NCI-H1436 (cell line): ENCODE data around the gene RIPOR1.
A peak's percentile ranks its signal among the peaks of the same experiment; 100 is the strongest.

Source experiments
- DNase-seq: peaks from one replicate; lab custom pipeline; 2025; lab: John Stamatoyannopoulos, UW

Gene RIPOR1

DNA sequence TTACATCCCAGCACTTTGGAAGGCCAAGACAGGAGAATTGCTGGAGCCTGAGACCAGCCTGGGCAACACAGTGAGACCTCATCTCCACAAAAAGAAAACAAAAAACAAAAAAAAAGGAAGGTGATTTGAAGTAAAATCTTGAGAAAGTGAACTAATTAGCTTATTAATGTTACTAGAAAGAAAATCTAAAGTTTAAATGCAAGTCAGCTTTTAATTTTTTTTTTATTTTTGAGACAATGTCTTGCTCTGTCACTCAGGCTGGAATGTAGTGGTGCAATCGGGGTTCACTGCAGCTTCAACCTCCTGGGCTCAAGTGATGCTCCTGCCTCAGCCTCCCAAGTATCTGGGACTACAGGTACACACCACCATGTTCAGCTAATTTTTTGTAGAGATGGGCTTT is 30.2 kb downstream of the RIPOR1 start:
- no peak for DNase-seq

DNA sequence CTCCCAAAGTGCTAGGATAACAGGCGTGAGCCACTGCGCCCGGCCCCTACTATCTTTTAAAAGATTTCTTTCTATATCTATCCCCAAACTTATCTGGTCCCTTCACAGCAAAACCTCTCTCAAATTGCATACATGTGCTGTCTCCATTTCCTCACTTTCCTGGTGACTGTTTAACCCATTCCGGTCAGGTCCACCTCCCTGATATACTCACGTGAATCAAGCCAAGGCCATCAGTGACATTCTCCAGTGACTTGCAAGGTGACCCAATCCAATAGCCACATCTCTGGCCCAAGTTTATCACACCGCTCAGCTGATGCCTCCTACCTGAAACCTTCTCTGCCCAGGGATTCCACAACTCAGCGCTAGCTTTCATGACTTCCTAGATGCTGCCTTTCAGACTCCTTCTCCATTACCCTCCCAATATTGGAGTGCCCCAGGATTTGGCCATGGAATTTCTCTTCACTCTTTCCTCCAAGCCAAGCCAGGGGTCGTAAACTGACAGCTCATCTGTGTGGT is 32.3 kb downstream of the RIPOR1 start:
- no peak for DNase-seq

DNA sequence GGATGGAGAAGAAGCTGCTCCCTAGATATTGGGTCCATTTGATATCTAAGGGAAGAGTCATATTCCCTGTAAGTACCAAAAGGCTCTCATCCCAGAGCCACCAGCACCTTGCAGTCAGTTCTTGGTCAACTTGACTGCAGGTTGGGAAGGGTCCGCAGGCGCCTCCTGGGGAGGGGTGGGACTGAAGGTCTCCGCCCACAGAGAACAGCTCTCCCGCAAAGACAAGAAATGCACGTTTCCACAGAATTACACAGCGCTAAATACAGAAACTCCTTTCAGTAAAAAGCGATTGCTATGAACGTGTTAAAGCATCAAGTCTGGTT is 32.8 kb downstream of the RIPOR1 start:
- DNase-seq = no peak

DNA sequence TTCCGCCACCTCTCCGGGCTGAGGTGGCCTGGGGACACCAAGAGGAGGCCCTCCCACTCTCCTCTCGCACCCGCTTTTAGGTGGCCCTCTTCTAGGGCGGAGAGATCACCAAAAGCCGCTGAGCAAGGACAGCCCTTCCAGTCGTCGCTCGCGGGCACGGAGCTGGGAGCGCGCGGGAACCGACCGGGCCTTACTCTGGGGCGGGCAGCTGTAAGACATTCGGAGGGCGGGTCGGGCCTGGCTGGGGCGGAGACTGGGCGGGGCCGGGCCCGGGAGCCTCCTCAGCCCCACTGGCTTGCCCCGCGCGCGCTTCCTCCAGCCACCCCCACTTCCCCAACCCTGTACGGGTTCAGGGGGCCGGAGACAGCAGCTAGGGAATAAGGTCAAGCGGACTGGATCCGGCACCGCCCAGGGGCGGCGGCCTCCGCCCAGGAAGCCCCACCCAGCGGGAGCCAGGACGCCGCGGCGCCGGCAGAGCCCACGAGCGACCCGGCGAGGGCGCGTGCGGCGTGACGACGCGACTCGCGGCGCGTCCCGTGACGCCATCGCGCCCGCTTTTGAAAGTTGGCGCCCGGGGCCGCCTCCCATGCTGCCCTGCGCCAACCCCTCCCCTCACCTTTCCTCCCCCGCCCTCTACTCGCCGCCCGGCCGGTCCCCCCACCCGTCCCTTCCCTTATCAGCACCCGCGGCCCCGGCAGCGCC is 33.3 kb downstream of the RIPOR1 start:
- peak; percentile 96 for DNase-seq

DNA sequence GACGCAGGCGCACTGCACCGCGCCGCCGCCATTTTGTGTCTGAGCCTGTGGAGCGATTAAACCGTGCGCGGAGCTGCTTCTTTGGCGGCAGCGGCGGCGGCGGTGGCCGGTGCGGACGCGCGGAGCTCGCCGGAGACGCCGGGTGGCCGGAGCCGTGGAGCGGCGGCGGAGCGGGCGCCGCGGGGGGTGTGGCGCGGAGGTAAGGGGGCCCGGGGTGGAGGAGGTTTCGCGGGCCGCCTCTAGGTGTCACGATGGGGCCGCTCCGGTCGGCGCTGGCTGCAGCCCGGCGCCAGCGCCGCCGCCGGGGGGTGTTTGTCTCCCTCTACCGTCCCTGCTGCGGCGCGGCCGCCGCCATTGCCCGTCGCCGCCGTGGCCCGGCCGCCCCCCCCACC is 33.9 kb downstream of the RIPOR1 start, which contains the start of gene CTCF:
Gene CTCF, plus strand, starts transcription at position 1 of the 392 bp plus-strand sequence. CDS start 48,307 bp downstream, outside the sequence.
- peak; percentile 70 for DNase-seq

DNA sequence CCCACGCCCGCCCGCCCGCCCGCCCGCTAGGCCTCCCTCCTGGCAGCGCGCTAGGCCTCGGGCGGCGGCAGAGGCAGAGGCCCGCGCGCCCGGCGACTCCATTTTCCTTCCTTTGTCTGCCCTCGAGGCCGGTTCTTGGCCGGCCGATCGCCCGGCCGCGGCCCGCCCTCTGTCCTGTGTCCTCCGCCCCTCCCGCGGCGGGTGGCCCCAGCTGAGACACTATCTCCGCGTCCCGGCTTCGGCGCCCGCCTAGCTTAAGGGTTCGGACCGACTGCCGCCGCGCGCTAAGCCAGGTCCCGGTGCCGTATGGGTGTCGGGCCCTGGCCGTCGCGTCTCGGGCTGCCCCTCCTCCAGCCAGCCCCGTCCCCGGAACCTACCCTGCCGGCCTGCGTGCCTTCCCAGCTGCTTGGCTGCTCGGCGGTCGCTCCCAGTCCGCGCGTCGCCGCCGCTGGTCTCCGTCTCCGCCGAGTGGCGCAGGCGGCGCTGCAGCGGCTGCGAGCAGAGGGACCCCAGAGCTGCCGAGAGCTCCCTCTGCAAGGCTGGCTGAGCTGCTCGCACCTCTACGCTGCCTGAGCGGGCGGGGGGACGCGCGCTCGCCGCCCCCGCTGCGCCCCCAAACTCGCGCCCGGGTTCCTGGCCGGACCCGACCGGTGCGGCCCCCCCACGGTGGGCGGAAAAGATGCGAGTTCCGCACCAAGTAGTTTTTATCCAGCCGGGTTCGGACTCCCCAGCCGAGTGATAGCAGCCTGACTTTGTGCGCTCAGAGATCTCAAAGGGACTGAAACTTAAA is 34.5 kb downstream of the RIPOR1 start:
- DNase-seq = peak; percentile 30

DNA sequence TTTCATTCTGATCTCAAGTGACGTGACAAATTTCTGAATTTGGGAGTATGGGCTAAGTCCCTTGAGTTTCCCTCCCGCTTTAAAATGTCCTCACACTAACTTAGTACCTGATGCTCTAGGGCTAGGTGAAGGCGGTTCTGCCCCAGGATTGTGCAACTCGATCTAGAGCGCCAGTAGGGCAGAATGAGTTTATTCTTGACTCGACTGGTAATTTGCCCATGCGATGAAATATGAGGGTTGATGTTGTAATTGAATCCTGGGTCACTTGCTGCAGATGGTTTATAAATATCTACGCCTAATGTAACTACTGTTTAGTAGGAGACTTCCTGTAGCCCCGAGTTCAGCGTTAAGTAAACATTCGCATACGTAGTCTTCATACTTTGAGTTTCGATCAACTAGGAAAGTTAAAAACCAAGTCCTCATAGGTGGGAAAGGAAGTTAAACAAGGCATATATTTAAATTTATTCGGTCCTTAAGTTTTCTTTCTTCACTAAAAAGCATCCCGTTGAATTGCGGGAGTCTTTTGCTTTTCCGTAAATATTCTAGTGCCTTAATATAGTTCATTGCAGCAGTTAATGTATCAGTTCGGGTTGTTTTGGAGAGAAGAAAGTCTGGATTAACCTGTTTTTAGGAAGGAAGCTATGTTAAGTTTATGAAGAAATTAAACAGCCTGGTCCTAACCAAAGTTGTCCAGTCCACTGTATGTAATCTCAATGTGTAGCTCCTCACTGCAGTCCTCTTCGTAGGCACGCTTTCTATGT is 35.3 kb downstream of the RIPOR1 start:
- peak; percentile 11 for DNase-seq

DNA sequence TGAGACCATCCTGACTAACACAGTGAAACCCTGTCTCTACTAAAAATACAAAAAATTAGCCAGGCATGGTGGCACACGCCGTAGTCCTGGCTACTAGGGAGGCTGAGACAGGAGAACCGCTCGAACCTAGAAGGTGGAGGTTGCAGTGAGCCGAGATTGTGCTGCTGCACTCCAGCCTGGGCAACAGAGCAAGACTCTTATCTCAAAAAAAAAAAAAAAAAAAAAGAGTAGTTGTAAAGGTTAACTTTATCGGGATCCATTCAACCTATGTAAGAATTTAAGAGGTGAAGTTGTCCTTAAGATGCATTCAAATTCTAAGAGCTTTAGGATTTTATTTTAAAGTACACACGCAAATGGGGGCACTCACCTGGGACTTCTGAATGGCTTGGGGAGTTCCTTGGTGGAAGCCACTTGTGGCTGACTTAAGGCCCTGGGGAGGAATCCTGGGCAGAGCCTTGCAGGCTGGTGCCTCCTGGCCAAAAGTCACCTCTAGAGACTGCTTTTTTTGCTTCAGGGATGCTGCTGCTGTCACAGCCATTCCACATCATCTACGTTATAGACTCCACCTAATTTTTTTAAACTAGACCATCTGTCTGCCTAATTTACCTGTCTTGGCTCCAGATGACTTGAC is 37.0 kb downstream of the RIPOR1 start:
- no peak for DNase-seq

DNA sequence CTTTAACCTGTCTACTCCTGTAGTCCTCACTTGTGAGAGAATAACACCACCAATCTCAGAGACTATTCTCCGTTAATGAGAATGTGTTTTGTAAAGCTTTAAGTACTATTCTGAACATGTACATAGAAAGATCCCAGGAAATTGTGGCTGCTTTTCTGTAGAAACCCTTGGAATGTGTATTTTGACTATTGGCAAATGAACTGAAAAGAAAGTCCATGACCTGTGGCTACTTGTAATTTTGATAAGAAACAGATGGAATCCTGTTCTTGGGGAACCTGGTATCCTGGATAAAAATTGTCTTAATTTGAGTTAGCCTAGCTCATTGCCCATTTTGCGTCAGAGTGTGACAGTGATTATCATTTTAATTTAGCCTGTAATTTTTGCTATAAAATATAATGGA is 42.8 kb downstream of the RIPOR1 start:
- no peak for DNase-seq

DNA sequence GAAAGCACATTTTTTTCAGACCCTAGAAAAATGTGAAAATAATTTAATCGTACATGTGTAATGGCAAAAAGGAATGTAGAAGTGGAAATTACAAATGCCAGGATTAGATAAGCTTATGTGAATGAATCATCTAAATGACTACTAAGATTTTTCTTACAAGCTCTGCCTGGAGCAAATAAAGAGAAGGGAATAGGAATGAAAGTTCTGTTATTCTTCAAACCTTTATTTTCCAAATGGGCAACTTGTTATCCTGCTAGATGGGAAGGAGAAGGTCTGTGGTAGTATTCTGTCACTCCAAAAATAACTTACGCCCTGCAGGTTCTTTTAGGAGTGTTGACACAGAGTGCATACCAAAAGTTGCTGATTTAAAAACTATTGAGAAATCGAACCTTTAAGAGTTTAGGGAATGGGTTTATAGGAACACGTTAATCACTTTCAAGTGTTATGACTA is 43.4 kb downstream of the RIPOR1 start:
- DNase-seq = no peak

DNA sequence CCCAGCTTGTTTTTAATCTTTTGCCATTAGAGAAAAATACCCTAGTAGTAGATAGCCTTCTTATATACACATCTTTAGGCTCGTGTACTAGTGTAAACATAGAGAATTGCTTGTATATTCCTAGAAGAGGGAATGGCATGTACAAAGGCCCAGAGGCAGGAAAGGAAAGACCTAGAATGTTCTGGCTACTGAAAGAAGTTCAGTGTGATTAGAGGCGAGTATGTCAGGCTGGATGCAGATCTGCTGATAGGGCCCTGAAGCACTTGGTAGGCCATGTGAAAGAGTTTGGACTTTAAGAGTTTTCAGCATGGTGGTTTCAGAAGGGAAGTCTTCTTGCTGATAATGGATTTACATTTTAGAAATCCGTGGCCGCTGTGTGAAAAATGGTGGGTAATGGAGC is 51.1 kb downstream of the RIPOR1 start:
- DNase-seq = no peak

DNA sequence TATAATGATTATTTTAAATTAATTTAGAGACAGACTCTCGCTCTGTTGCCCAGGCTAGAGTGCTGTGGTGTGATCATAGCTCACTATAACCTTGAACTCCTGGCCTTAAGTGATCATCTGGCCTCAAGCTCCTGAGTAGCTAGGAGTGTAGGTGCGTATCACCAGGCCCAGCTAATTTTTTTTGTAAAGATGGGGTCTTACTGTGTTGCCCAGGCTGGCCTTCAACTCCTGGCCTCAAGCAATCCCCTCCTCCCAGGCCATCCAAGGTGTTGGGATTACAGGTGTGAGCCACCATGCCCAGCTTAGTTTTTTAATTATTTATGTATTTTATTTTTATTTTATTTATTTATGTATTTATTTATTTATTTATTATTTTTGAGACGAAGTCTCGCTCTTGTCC is 51.6 kb downstream of the RIPOR1 start:
- DNase-seq = no peak

DNA sequence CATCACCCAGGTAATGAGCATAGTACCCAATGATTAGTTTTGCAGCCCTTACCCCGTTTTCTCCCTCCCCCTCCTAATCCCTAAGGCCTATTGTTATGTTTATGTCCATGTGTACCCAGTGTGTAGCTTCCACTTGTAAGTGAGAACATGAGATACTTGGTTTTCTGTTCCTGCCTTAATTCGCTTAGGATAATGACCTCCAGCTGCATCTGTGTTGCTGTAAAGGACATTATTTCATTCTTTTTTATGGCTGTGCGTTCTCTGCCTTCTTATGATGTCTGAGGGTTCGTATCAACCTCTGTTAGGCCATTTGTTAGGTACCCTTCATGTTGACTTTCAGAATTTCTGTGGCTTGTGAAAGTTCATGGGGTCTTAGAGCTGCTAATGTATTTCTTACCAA is 64.7 kb downstream of the RIPOR1 start:
- no peak for DNase-seq

DNA sequence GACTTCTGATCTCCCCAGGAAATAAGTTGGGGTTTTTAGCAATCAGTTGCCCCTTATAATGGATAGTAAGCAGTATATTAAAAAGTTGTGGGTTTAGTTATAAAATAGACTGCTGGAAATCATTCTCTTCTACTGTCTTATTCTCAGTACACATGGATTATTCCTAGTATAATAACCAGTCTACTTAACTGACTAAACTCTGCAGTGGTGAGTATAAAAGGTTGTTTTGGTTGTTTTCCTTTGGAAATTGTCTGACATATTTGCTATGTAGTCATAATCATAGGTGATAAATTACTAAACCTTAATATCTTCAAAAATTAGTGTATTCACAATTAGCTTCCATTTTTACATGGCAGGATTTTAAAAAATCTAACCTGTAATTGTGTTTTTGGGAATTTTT is 65.1 kb downstream of the RIPOR1 start:
- no peak for DNase-seq

DNA sequence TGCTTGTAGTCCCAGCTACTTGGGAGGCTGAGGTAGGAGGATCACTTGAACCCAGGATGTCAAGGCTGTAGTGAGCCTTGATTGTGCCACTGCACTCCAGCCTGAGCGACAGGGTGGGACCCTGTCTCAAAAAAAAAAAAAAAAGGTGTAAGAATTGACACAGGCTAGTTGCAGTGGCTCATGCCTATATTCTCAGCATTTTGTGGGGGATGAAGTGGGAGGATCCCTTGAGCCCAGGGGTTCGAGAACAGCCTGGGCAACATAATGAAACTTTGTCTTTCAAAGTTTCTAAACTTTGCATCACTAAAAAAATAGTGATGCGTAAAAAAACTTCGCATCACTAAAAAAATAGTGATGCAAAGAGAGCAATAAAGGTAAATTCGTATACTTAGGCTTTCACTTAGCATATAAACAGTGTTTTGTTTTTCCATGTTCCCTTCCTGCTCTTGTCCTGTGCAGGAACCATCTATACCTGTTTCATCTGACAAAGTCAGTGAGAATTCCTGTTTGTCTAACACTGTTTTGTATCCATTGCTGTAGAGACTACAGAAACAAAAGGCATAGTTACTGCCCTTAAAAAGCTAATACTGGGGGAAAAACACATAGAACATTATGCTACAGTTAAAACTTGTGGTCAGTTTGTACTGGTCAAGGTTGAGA is 65.8 kb downstream of the RIPOR1 start:
- DNase-seq = no peak

DNA sequence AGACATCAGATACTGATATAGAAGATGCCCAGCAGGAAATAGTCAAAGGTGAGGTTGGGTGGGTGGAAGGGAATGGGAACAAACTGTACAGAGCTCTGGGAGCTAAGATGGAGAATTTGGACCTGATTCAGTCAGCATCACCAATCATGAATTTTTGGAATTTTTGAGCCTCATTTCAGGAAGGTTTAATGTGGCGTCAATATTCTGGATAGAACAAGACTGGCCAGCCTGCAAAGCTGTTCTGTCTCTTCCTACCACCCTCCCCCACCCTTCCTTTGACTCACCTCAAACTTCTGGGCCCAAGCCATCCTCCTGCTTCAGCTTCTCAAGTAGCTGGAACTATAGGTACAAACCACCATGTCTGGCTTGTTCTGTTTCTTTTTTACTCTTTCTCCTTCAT is 66.3 kb downstream of the RIPOR1 start:
- DNase-seq = no peak
